Body of pancreas (tissue), 4 donors: ENCODE data around the gene TRUB2.

Experiments used
- CTCF ChIP-seq, 7 experiments: fragments of 450-650 bp in 4 of 7; fragments of 200-600 bp in 3 of 7; sonication (generic) in 3 of 7; IDR thresholded peaks; one replicate each; pipeline ENCODE4 v1.5.1; 2016 to 2019; ENCODE audit warnings: antibody characterized with exemption in 7 of 7
- POLR2A ChIP-seq, 3 donors: fragments of 450-650 bp; IDR thresholded peaks; one replicate each; pipeline ENCODE4 v1.6.1; 2016; ENCODE audit warnings: antibody characterized with exemption in 3 of 3, mild to moderate bottlenecking in 2 of 3

GRCh38 chr9:128324401-128324800 lies 2.2 kb upstream of the TRUB2 start:
- no peak for TF ChIP-seq CTCF (IDR thresholded peaks at IDR 0.05)
- no peak for TF ChIP-seq POLR2A (IDR thresholded peaks at IDR 0.05)
